Hematopoietic multipotent progenitor cell treated with erythropoietin and hydrocortisone succinate and interleukin-3 and kit ligand, for 15 days (in vitro differentiated cells): ENCODE measurements around the gene EPYC.

ENCODE experiments used
- DNase-seq: peaks from one replicate; pipeline ENCODE4 v3.0.0-alpha.2; 2015; ENCODE audit warnings: low spot score

EPYC gene

GRCh38 chr12:91004872-91005271, at the start of gene EPYC:
TSS of gene EPYC (minus strand) at chr12:91004972. CDS start at chr12:91002565, 2,407 bp downstream.
- DNase-seq, result no peak

- DNase-seq, result no peak
Observed at GRCh38 chr12:91053951-91054715, 49.4 kb upstream of the EPYC start.

GRCh38 chr12:91052026-91052425, 47.3 kb upstream of the EPYC start:
- no peak for DNase-seq

- DNase-seq, result no peak
Observed at GRCh38 chr12:91044586-91044985, 39.8 kb upstream of the EPYC start.

GRCh38 chr12:91043408-91043807, 38.6 kb upstream of the EPYC start:
- no peak for DNase-seq

- no peak for DNase-seq
Observed at GRCh38 chr12:91040096-91040755, 35.5 kb upstream of the EPYC start.

- DNase-seq, result no peak
Observed at GRCh38 chr12:91037276-91037675, 32.5 kb upstream of the EPYC start.

- no peak for DNase-seq
Observed at GRCh38 chr12:91033251-91033650, 28.5 kb upstream of the EPYC start.

GRCh38 chr12:91023326-91024004, 18.7 kb upstream of the EPYC start:
- DNase-seq, result no peak

GRCh38 chr12:91021076-91021475, 16.3 kb upstream of the EPYC start:
- DNase-seq, result no peak

GRCh38 chr12:91019455-91019854, 14.7 kb upstream of the EPYC start:
- DNase-seq, result no peak

GRCh38 chr12:91017511-91018263, 12.9 kb upstream of the EPYC start:
- DNase-seq, result no peak

- DNase-seq, result no peak
Observed at GRCh38 chr12:91017043-91017442, 12.3 kb upstream of the EPYC start.

- DNase-seq, result no peak
Observed at GRCh38 chr12:91009319-91009950, 4.7 kb upstream of the EPYC start.

- DNase-seq, result no peak
Observed at GRCh38 chr12:91007531-91008290, 2.9 kb upstream of the EPYC start.

GRCh38 chr12:91003737-91004136, 1.0 kb downstream of the EPYC start:
- no peak for DNase-seq

GRCh38 chr12:91001306-91001705, 3.5 kb downstream of the EPYC start:
- DNase-seq, result no peak

- DNase-seq, result no peak
Observed at GRCh38 chr12:90999966-91000365, 4.8 kb downstream of the EPYC start.

GRCh38 chr12:90999527-90999926, 5.2 kb downstream of the EPYC start:
- no peak for DNase-seq

- DNase-seq, result no peak
Observed at GRCh38 chr12:90995010-90995409, 9.8 kb downstream of the EPYC start.

- no peak for DNase-seq
Observed at GRCh38 chr12:90991952-90992465, 12.8 kb downstream of the EPYC start.
